Heart left ventricle (tissue), 16 donors: Measurements from ENCODE around the gene LPP. TPM values are rescaled to one million over a fixed set of nuclear protein-coding genes. Genes with fewer than 3 reads are reported as not detected.

Experiments used
- ATAC-seq, 4 donors: fragments of 200-7000 bp; cut with Tn5 transposase; one replicate each; pipeline ENCODE4 v1.9.1; 2020 to 2022; ENCODE audit warnings: moderate library complexity in 4 of 4, mild to moderate bottlenecking in 3 of 4, moderate number of reproducible peaks in 1 of 4
- DNase-seq, 5 donors: peaks; one replicate each; pipeline ENCODE4 v3.0.0-alpha.2; 2020
- H3K27ac ChIP-seq, 12 donors: fragments of 200-600 bp; sonication (generic) in 4 of 12; one replicate each; pipeline versions ENCODE4 v1.5.0 to v1.8.0; 2016 to 2022; ENCODE audit warnings: mild to moderate bottlenecking in 2 of 12
- H3K27me3 ChIP-seq, 9 donors: fragments of 200-600 bp; sonication (generic) in 2 of 9; one replicate each; pipeline versions ENCODE4 v1.5.1 to v1.8.0; 2016 to 2022; ENCODE audit warnings: mild to moderate bottlenecking in 3 of 9
- H3K36me3 ChIP-seq, 9 donors: fragments of 200-600 bp; sonication (generic) in 2 of 9; one replicate each; pipeline versions ENCODE4 v1.5.0 to v1.8.0; 2018 to 2022; ENCODE audit warnings: mild to moderate bottlenecking in 2 of 9
- H3K4me1 ChIP-seq, 12 donors: fragments of 200-600 bp; sonication (generic) in 4 of 12; one replicate each; pipeline versions ENCODE4 v1.5.0 to v1.8.0; 2016 to 2022; ENCODE audit warnings: mild to moderate bottlenecking in 3 of 12
- H3K4me3 ChIP-seq, 12 donors: fragments of 200-600 bp; sonication (generic) in 4 of 12; one replicate each; pipeline versions ENCODE4 v1.5.0 to v1.8.0; 2017 to 2022; ENCODE audit warnings: mild to moderate bottlenecking in 9 of 12, moderate library complexity in 4 of 12
- H3K9me3 ChIP-seq, 12 donors: fragments of 200-600 bp; sonication (generic) in 4 of 12; one replicate each; pipeline versions ENCODE4 v1.5.0 to v1.8.0; 2016 to 2022; ENCODE audit warnings: mild to moderate bottlenecking in 1 of 12
- POLR2A ChIP-seq, 2 donors: fragments of 450-650 bp; IDR thresholded peaks; one replicate each; pipeline ENCODE4 v1.6.1; 2017; ENCODE audit warnings: antibody characterized with exemption in 2 of 2, mild to moderate bottlenecking in 2 of 2, moderate library complexity in 2 of 2
- WGBS, 4 donors: extraction: QIAGEN DNeasy Blood & Tissue Kit in 2 of 4; methylation state at CpG; one replicate each; pipeline versions ENCODE4 v1.1.5 to v1.1.7; 2013 to 2018; 5-methylcytosine and 5-hydroxymethylcytosine counted together
- intact Hi-C, 10 donors: fragments of 100-400 bp; cut with DNase I; formaldehyde crosslinking; loops; one replicate each; pipeline versions ENCODE4 v1.11.1 to v1.14.2; 2022
- polyA plus RNA-seq, 2 donors: library from polyadenylated mRNA; stranded (reverse); fragments of 200-250 nt; gene quantifications; one replicate each; pipeline ENCODE4 v1.2.3, GENCODE V29; 2013
- total RNA-seq, 9 donors: library from RNA; depleted of rRNA in 2 of 9; stranded (reverse); fragments of >200 nt in 2 of 9; fragmentation: NEBNext Ultra II Directional in 3 of 9; extraction: Animal tissue kit (Norgen Biotek cat#: 25700) in 3 of 9; gene quantifications; one replicate each; pipeline versions ENCODE4 v1.1.0 to v1.2.4, GENCODE V29; 2016 to 2023
- TF ChIP-seq, protein P1 (sequence below), 12 donors: fragments of 200-600 bp; sonication (generic) in 4 of 12; IDR thresholded peaks; one replicate each; pipeline versions ENCODE4 v1.5.0 to v1.8.0; 2018 to 2022; ENCODE audit warnings: antibody characterized with exemption in 12 of 12, mild to moderate bottlenecking in 5 of 12
- donor health status: ischemic (EF 13 %, LVEDD 7.1; RV severe dilation, severe dysfunction).
- donor health status: healthy with polysubstance abuse.
- donor health status: DM: no; HTN: yes; CAD: no.
- donor health status: DM: no; HTN: no; CAD: no.
- donor health status: ischemic (EF 25% LVEDD 6.9; RV normal size, moderate dysfunction).
- donor health status: ischemic (EF 25% LVEDD 5.7; RV mildly dilated, moderate dysfunction).
- donor health status: healthy.
- donor health status: DM: yes; HTN: yes; CAD: no.
- donor health status: ischemic (EF 35%, LVEDD 5.7; RV mildly dilated, moderate dysfunction).
- donor health status: nonischemic (EF 11% LVEDD 7.7; RV severe dilation, severe dysfunction).
- donor health status: DM: yes; HTN: yes; CAD: no.
- donor health status: PGD.
- donor health status: ischemic (EF 29% LVEDD 5.4; RV normal size, mild dysfunction).
- donor health status: nonischemic (EF 23%, LVEDD 6.1; RV moderate dilation, normal function).

The LPP gene
- total and polyA plus RNA-seq, 11 donors: 9.2 to 178 (median 100) TPM

DNA sequence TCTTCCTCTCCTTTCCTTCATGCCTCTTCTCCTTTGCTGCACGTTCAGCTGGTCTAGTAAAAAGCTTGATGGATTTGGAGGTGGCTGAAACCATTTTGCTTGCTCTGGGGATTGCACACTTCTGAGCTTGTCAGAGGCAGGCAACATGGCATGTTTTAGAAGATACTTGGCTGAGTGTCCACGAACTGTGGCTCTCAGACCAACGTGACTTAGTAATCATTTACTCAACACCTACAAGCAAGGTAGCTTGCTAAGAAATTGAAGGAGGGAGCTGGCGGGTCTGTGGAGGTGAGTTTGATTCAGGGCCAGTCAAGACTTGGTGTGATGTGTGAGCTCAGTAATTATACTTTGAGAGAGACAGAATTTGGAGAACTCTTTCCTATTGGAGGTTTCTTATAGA is 196.0 kb downstream of the LPP start:
- ATAC-seq (no peak), DNase-seq (no peak)
- Histone ChIP-seq H3K4me1 (peaks cover 0 to 55% (median 39%) of the 10 kb centered on the region in 12 donors), H3K4me3 (no peak overlapping the region), H3K36me3 (no peaks in the 10 kb centered on the region), H3K27ac (peak overlapping the region in 10 of 12 donors; percentile 18 to 77 (median 65)), H3K9me3 (no peaks in the 10 kb centered on the region), H3K27me3 (no peaks in the 10 kb centered on the region)
- intact Hi-C loops: loop anchor here in 6 of 10 donors (5.0 to 10.0 kb wide), 9 partner anchors 42 to 608 kb away; partner anchors contain the start of gene BCL6 (in 2 of the 6)
- WGBS, 4 donors: 41 to 57% (median 54%) methylated on average over 4 of the region's 4 CpGs
- TF ChIP-seq, protein P1, sequence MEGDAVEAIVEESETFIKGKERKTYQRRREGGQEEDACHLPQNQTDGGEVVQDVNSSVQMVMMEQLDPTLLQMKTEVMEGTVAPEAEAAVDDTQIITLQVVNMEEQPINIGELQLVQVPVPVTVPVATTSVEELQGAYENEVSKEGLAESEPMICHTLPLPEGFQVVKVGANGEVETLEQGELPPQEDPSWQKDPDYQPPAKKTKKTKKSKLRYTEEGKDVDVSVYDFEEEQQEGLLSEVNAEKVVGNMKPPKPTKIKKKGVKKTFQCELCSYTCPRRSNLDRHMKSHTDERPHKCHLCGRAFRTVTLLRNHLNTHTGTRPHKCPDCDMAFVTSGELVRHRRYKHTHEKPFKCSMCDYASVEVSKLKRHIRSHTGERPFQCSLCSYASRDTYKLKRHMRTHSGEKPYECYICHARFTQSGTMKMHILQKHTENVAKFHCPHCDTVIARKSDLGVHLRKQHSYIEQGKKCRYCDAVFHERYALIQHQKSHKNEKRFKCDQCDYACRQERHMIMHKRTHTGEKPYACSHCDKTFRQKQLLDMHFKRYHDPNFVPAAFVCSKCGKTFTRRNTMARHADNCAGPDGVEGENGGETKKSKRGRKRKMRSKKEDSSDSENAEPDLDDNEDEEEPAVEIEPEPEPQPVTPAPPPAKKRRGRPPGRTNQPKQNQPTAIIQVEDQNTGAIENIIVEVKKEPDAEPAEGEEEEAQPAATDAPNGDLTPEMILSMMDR (IDR thresholded peaks at IDR 0.05): no peak
- no peak for TF ChIP-seq POLR2A (IDR thresholded peaks at IDR 0.05)

DNA sequence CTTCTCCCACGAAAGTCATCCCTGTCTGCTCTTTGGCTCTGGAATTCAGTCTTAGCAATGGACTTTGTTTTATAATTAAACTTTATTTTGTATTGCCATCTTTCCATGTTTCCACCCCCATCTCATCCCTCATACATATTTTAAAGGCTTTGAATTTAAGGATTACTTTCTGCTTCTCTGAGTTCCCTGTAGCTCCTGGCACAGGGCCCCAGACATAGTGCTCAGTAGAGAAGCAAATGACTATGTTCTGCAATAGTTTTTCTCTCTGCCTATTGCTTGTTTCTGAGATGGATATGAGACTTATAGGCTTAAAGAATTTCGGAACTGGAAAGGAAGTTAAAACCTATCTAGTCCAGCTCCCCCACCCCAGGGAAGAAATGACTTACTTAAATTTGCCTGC is 197.0 kb downstream of the LPP start:
- ATAC-seq (no peak), DNase-seq (no peak)
- Histone ChIP-seq H3K27ac (peak overlapping the region in 8 of 12 donors; percentile 5 to 69 (median 52)), H3K36me3 (no peaks in the 10 kb centered on the region), H3K9me3 (no peaks in the 10 kb centered on the region), H3K4me1 (peaks cover 0 to 44% (median 31%) of the 10 kb centered on the region in 12 donors), H3K4me3 (no peak overlapping the region), H3K27me3 (no peaks in the 10 kb centered on the region)
- intact Hi-C loops: loop anchor here in 1 of 10 donors (10.0 kb wide), 1 partner anchor 334 kb away; no protein-coding TSS in a partner anchor
- 92 to 98% (median 96%) methylated on average over 2 of the region's 2 CpGs for WGBS, 4 donors
- TF ChIP-seq, protein P1 (IDR thresholded peaks at IDR 0.05): no peak
- no peak for TF ChIP-seq POLR2A (IDR thresholded peaks at IDR 0.05)

DNA sequence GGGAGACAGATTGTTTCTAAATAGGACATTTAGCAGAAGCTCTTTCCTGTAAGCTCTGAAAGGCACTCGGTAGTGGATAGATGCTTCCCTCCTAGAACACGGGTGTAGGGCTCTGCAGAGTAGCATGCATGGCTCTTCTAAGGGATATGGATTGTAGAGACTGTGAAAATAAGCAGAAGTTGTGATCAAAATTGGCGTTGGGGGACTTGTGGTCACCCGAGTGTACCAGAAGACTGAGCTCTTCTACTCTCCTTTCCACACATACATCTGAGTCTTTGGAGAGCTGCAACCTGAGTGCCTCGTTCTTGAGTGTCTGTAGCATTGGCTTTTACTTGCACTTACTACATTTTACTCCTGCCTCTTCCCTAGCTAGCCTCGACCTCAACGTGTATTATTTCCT is 197.7 kb downstream of the LPP start:
- intact Hi-C loops: loop anchor here in 1 of 10 donors (10.0 kb wide), 1 partner anchor 333 kb away; no protein-coding TSS in a partner anchor
- Histone ChIP-seq H3K4me3 (no peak overlapping the region), H3K36me3 (no peaks in the 10 kb centered on the region), H3K4me1 (peaks cover 0 to 44% (median 30%) of the 10 kb centered on the region in 12 donors), H3K9me3 (no peaks in the 10 kb centered on the region), H3K27ac (peak overlapping the region in 9 of 12 donors; percentile 21 to 69 (median 46)), H3K27me3 (no peaks in the 10 kb centered on the region)
- DNase-seq (no peak), ATAC-seq (no peak)
- TF ChIP-seq, protein P1 (IDR thresholded peaks at IDR 0.05): no peak
- TF ChIP-seq POLR2A (IDR thresholded peaks at IDR 0.05): no peak
- 78 to 84% (median 82%) methylated on average over 7 of the region's 7 CpGs for WGBS, 4 donors

DNA sequence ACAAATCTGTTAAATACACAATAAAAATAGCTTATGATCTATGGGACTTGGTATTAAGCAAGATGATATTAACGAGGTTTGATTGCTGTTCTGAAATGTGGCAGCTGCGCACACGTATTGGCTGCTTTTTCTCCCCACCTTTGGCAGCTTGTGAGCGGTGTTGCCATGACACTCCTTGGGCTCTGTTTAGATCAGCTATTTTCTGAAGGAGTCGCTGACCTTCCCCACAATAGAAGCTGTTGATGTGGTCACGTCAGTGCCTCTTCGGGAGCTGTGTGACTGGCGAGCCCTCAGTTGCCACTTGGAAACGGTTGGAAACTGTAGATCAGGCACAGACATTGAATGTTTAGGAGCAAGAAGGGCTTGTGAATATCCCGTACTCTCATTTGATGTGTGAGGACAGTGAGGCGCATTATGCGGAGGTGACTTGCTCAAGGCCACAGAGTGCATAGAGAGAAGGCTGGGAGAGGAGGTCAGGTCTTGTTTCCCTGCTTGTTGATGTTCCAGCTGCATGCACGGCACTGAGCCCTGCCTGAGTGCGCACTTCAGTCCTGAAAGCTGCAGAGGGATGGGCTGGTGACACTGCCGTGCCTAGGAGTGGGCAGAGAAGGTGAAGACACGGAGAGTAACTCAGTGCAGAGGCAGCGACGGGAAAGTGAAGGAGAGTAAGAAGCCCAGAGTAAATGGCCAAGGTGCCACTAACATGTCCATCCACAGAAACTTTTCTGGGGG is 198.4 kb downstream of the LPP start:
- Histone ChIP-seq H3K4me3 (no peak overlapping the region), H3K9me3 (no peaks in the 10 kb centered on the region), H3K4me1 (peaks cover 0 to 45% (median 30%) of the 10 kb centered on the region in 12 donors), H3K27ac (peak overlapping the region in 9 of 12 donors; percentile 21 to 69 (median 46)), H3K36me3 (no peaks in the 10 kb centered on the region), H3K27me3 (no peaks in the 10 kb centered on the region)
- ATAC-seq (peak in 3 of 4 donors; percentile 29 to 86 (median 77)), DNase-seq (peak in 1 of 5 donors; percentile 62)
- intact Hi-C loops: loop anchor here in 1 of 10 donors (10.0 kb wide), 1 partner anchor 332 kb away; no protein-coding TSS in a partner anchor
- TF ChIP-seq, protein P1 (IDR thresholded peaks at IDR 0.05): no peak
- no peak for TF ChIP-seq POLR2A (IDR thresholded peaks at IDR 0.05)
- WGBS, 4 donors: 74 to 81% (median 77%) methylated on average over 18 of the region's 18 CpGs
